ENCODE data around the gene TECPR1. TPM values are rescaled to one million over a fixed set of nuclear protein-coding genes. Genes with fewer than 3 reads are reported as not detected.

The TECPR1 gene
- total and polyA plus RNA-seq, 2 donors (not counting 3 experiments of a cell fraction or from before 2014, with no cell fraction given), result 12.3 to 97.5 TPM

- POLR2A ChIA-PET, result no interaction called here
- no peaks in the 10 kb centered on the region for H3K27me3 ChIP-seq (ENCODE audit: control insufficient read depth in 2 of 2, insufficient read depth in 2 of 2, low read length in 2 of 2)
- no peak overlapping the region for H3K9ac ChIP-seq (replicated peaks; ENCODE audit: extremely low read depth, insufficient read depth, low read length)
- no peak for TF ChIP-seq FOS (IDR thresholded peaks at IDR 0.05; ENCODE audit: borderline replicate concordance, insufficient read depth, low read length)
- TF ChIP-seq MYC (IDR thresholded peaks at IDR 0.05; ENCODE audit: low read depth, low read length), result no peak
- no peak for TF ChIP-seq EZH2 (IDR thresholded peaks at IDR 0.05; ENCODE audit: borderline replicate concordance, low read depth, low read length, severe bottlenecking)
- no peak for TF ChIP-seq CTCF (IDR thresholded peaks at IDR 0.05; ENCODE audit: extremely low read depth in 1 of 2, insufficient read depth in 1 of 2, low read depth in 1 of 2, low read length in 2 of 2)
- no peak for TF ChIP-seq GATA2 (IDR thresholded peaks at IDR 0.05; ENCODE audit: insufficient read depth, insufficient read length, low read depth, low read length)
- no peak for TF ChIP-seq MAX (IDR thresholded peaks at IDR 0.05; ENCODE audit: insufficient read depth, insufficient read length)
- no peak for TF ChIP-seq POLR2A (IDR thresholded peaks at IDR 0.05; ENCODE audit: low read depth, low read length)
- TF ChIP-seq JUN (IDR thresholded peaks at IDR 0.05; ENCODE audit: borderline replicate concordance, insufficient read depth, insufficient read length, low read depth), result no peak
- TF ChIP-seq POLR2AphosphoS5 (IDR thresholded peaks at IDR 0.05; ENCODE audit: insufficient read depth, low read depth, low read length), result no peak
- DNase-seq (ENCODE audit: low read depth, low spot score) (no peak), FAIRE-seq (no peak)
- no peak overlapping the region for H3K27ac ChIP-seq (ENCODE audit: insufficient read depth, low read depth, low read length)
- H2AFZ ChIP-seq (ENCODE audit: low read depth, low read length), result no peak overlapping the region
- CTCF ChIA-PET, result interaction anchor here (1.0 to 1.5 kb wide), 2 partner anchors 8 to 19 kb away, joined by 3 to 7 read pairs; no protein-coding TSS in a partner anchor
- H3K4me1 ChIP-seq (ENCODE audit: control insufficient read depth, extremely low read depth, insufficient read depth, low read length), result peaks cover 55% of the 10 kb centered on the region
- H3K36me3 ChIP-seq (ENCODE audit: control insufficient read depth in 2 of 2, extremely low read depth in 1 of 2, insufficient read depth in 2 of 2, low read length in 2 of 2), result peaks cover 0 to 9% of the 10 kb centered on the region in 2 experiments
- H4K20me1 ChIP-seq (replicated peaks; ENCODE audit: control insufficient read depth, extremely low read depth, insufficient read depth, low read length), result no peaks in the 10 kb centered on the region
- BruUV-seq (replicated peaks), result no TSS peak
- dilution Hi-C loops (cut with MboI; ENCODE audit: extremely low pct_ligation_motif_present, low sequenced_read_pairs) (no loop called here), intact Hi-C loops (cut with micrococcal nuclease) (loop anchor here (5.0 kb wide), 1 partner anchor 1079 kb away; the partner anchor contains the start of gene ARPC1A)
- no peak overlapping the region for H3K4me3 ChIP-seq (replicated peaks in 1 of 3; ENCODE audit: insufficient read depth in 1 of 3, low read depth in 1 of 3, low read length in 3 of 3)
- H3K9me3 ChIP-seq (replicated peaks; ENCODE audit: control insufficient read depth, insufficient read depth, low read length), result no peaks in the 10 kb centered on the region
- H3K4me2 ChIP-seq (ENCODE audit: insufficient read depth, low read length), result no peak overlapping the region
- no peaks in the 10 kb centered on the region for H3K9me1 ChIP-seq (replicated peaks; ENCODE audit: control insufficient read depth, extremely low read depth, insufficient read depth, low read length)
- peaks cover 36% of the 10 kb centered on the region for H3K79me2 ChIP-seq (ENCODE audit: control insufficient read depth, insufficient read depth, low read length)
Measured at GRCh38 chr7:98248156-98248555, 3.9 kb downstream of the TECPR1 start.
